WTC11 (cell line): ENCODE measurements around the gene UPK3A. TPM values are rescaled to one million over a fixed set of nuclear protein-coding genes. Genes with fewer than 3 reads are reported as not detected.

Experiments
- ATAC-seq: fragments of 200-7000 bp; cut with Tn5 transposase; 2 replicates; pipeline ENCODE4 v1.10.0; 2021; ENCODE audit warnings: mild to moderate bottlenecking, moderate library complexity
- CTCF ChIA-PET: fragments of 300-600 bp; sonication (Branson Sonifier 250); formaldehyde crosslinking; loops from one replicate; lab custom pipeline; 2021; ENCODE audit warnings: antibody characterized with exemption; lab: Charles Lee
- POLR2A ChIA-PET: fragments of 350-600 bp; sonication (Branson Sonifier 250); formaldehyde crosslinking; loops from one replicate; lab custom pipeline; 2021; ENCODE audit warnings: antibody characterized with exemption; lab: Charles Lee
- DNase-seq: peaks from one replicate; pipeline ENCODE4 v3.0.0; 2021; ENCODE audit warnings: low spot score
- H3K27ac Mint-ChIP-seq: 2 replicates; pipeline ENCODE4 v1.8.0; 2021; ENCODE audit warnings: mixed read lengths
- H3K27me3 Mint-ChIP-seq: 2 replicates; pipeline ENCODE4 v1.8.0; 2021; ENCODE audit warnings: low read depth, mild to moderate bottlenecking, moderate library complexity, mixed read lengths
- H3K36me3 Mint-ChIP-seq: 2 replicates; pipeline ENCODE4 v1.8.0; 2021; ENCODE audit warnings: mixed read lengths
- H3K4me1 Mint-ChIP-seq: 2 replicates; pipeline ENCODE4 v1.8.0; 2022; ENCODE audit warnings: mixed read lengths
- H3K4me3 Mint-ChIP-seq: 2 replicates; pipeline ENCODE4 v1.8.0; 2021; ENCODE audit warnings: mild to moderate bottlenecking, moderate library complexity, mixed read lengths
- H3K9me3 Mint-ChIP-seq: 2 replicates; pipeline ENCODE4 v1.8.0; 2021; ENCODE audit warnings: mixed read lengths
- ATF1 ChIP-seq: sonication (generic); formaldehyde crosslinking; IDR thresholded peaks from 2 replicates; pipeline ENCODE4 v1.8.1; 2023; ENCODE audit warnings: mild to moderate bottlenecking, moderate library complexity, missing genetic modification reagents
- ATF6 ChIP-seq: sonication (generic); formaldehyde crosslinking; IDR thresholded peaks from 2 replicates; pipeline ENCODE4 v1.8.1; 2023; ENCODE audit warnings: mild to moderate bottlenecking, missing genetic modification reagents
- CTCF ChIP-seq: fragments of 200-600 bp; IDR thresholded peaks from 2 replicates; pipeline ENCODE4 v1.8.0; 2022; ENCODE audit warnings: antibody characterized with exemption
- FOXK1 ChIP-seq: sonication (generic); formaldehyde crosslinking; IDR thresholded peaks from 2 replicates; pipeline ENCODE4 v1.8.0; 2022; ENCODE audit warnings: mild to moderate bottlenecking, moderate library complexity, missing genetic modification reagents
- GRHL2 ChIP-seq: fragments of 250-450 bp; sonication (Bioruptor Pico); IDR thresholded peaks from 2 replicates; pipeline ENCODE4 v1.8.0; 2022; ENCODE audit warnings: mild to moderate bottlenecking, moderate library complexity; ENCODE audit not compliant: insufficient replicate concordance, severe bottlenecking
- HMGXB4 ChIP-seq: sonication (generic); formaldehyde crosslinking; IDR thresholded peaks from 2 replicates; pipeline ENCODE4 v1.8.1; 2023; ENCODE audit warnings: mild to moderate bottlenecking, moderate library complexity, missing genetic modification reagents
- KAT7 ChIP-seq: sonication (generic); formaldehyde crosslinking; IDR thresholded peaks from 2 replicates; pipeline ENCODE4 v1.8.1; 2023; ENCODE audit warnings: missing genetic modification reagents, mild to moderate bottlenecking, borderline replicate concordance
- MYBL2 ChIP-seq: sonication (generic); formaldehyde crosslinking; IDR thresholded peaks from 2 replicates; pipeline ENCODE4 v1.8.1; 2023; ENCODE audit warnings: mild to moderate bottlenecking, moderate library complexity, missing genetic modification reagents
- RORB ChIP-seq: fragments of 250-450 bp; sonication (Bioruptor Pico); IDR thresholded peaks from 2 replicates; pipeline ENCODE4 v1.9.0; 2021; ENCODE audit warnings: mild to moderate bottlenecking
- SP1 ChIP-seq: sonication (generic); formaldehyde crosslinking; conservative IDR thresholded peaks from 2 replicates; pipeline ENCODE4 v1.8.1; 2022; ENCODE audit warnings: missing genetic modification reagents
- STAT6 ChIP-seq: sonication (generic); formaldehyde crosslinking; conservative IDR thresholded peaks from 2 replicates; pipeline ENCODE4 v1.8.1; 2023; ENCODE audit warnings: mild to moderate bottlenecking, low read depth, missing genetic modification reagents, moderate library complexity
- ZBTB43 ChIP-seq: sonication (generic); formaldehyde crosslinking; IDR thresholded peaks from 2 replicates; pipeline ENCODE4 v1.8.1; 2023; ENCODE audit warnings: mild to moderate bottlenecking, missing genetic modification reagents
- ZNF232 ChIP-seq: sonication (generic); formaldehyde crosslinking; IDR thresholded peaks from 2 replicates; pipeline ENCODE4 v1.8.0; 2022; ENCODE audit warnings: mild to moderate bottlenecking, missing genetic modification reagents
- ZNF423 ChIP-seq: fragments of 250-450 bp; sonication (Bioruptor Pico); IDR thresholded peaks from 2 replicates; pipeline ENCODE4 v2.1.2; 2022; ENCODE audit warnings: mild to moderate bottlenecking, moderate library complexity
- ZSCAN18 ChIP-seq: fragments of 250-450 bp; sonication (Bioruptor Pico); IDR thresholded peaks from 2 replicates; pipeline ENCODE4 v2.1.2; 2022; ENCODE audit warnings: mild to moderate bottlenecking, moderate library complexity
- total RNA-seq: library from RNA; stranded (reverse); gene quantifications from 3 replicates; pipeline ENCODE4 v1.2.3, GENCODE V29; 2021

The UPK3A gene
- total RNA-seq, 1 experiment from 2014 or later, result 0.37 TPM

GRCh38 chr22:45268958-45269844 lies 15.5 kb upstream of the UPK3A start:
- peak; percentile 91 for DNase-seq
- CTCF ChIA-PET, result interaction anchor here (1.2 to 2.1 kb wide), 4 partner anchors 129 to 448 kb away, joined by 3 to 9 read pairs (median 4); no protein-coding TSS in a partner anchor
- H3K4me3 Mint-ChIP-seq, result peak overlapping the region; percentile 93

GRCh38 chr22:45270095-45271020 lies 14.4 kb upstream of the UPK3A start:
- TF ChIP-seq ZNF232 (CRISPR knock-in tag) (no peak), ZNF423 (CRISPR knock-in tag) (peak; percentile 18; the same call in 1 of the 2 replicates)
- Mint-ChIP-seq H3K4me3 (peak overlapping the region; percentile 80), H3K27me3 (peaks cover 18% of the 10 kb centered on the region), H3K4me1 (peaks cover 18% of the 10 kb centered on the region), H3K36me3 (no peaks in the 10 kb centered on the region), H3K9me3 (no peaks in the 10 kb centered on the region), H3K27ac (no peak overlapping the region)
- ChIA-PET POLR2A (no interaction called here), CTCF (interaction anchor here (1.2 to 2.1 kb wide), 2 partner anchors 61 to 127 kb away, joined by 3 to 9 read pairs; no protein-coding TSS in a partner anchor)
- ATAC-seq (no peak), DNase-seq (no peak)

More at GRCh38 chr22:45268958-45269844, 15.5 kb upstream of the UPK3A start:
- POLR2A ChIA-PET, result no interaction called here
- Mint-ChIP-seq H3K36me3 (no peaks in the 10 kb centered on the region), H3K4me1 (peaks cover 18% of the 10 kb centered on the region), H3K27me3 (peaks cover 18% of the 10 kb centered on the region)
- TF ChIP-seq GRHL2 (CRISPR knock-in tag) (no peak), SP1 (CRISPR knock-in tag) (peak; percentile 65), ATF6 (no peak), CTCF (peak; percentile 96), HMGXB4 (CRISPR knock-in tag) (peak; percentile 37; the same call in 1 of the 2 replicates)
- TF ChIP-seq, all 79 proteins: peak for 3
- Mint-ChIP-seq H3K9me3 (no peaks in the 10 kb centered on the region), H3K27ac (peak overlapping the region; percentile 95)
- ATAC-seq, result peak; percentile 49

- POLR2A ChIA-PET, result no interaction called here
- peaks cover 18% of the 10 kb centered on the region for H3K27me3 Mint-ChIP-seq
- TF ChIP-seq ZBTB43, result no peak
- TF ChIP-seq ATF1 (CRISPR knock-in tag), result no peak
- TF ChIP-seq KAT7 (CRISPR knock-in tag), result no peak
- TF ChIP-seq RORB, result no peak
- no peak for TF ChIP-seq ZSCAN18 (CRISPR knock-in tag)
- TF ChIP-seq FOXK1 (CRISPR knock-in tag), result no peak
- no peak for TF ChIP-seq STAT6 (CRISPR knock-in tag)
- no peak for TF ChIP-seq MYBL2
Measured at GRCh38 chr22:45271667-45272201, 13.0 kb upstream of the UPK3A start.

More at GRCh38 chr22:45271667-45272201, 13.0 kb upstream of the UPK3A start:
- no peak for DNase-seq
- no peaks in the 10 kb centered on the region for H3K9me3 Mint-ChIP-seq
- H3K4me1 Mint-ChIP-seq, result peaks cover 16% of the 10 kb centered on the region
- no peak overlapping the region for H3K27ac Mint-ChIP-seq
- ATAC-seq, result no peak
- CTCF ChIA-PET, result interaction anchor here (0.6 to 1.2 kb wide), 4 partner anchors 62 to 191 kb away, joined by 3 read pairs; no protein-coding TSS in a partner anchor
- no peaks in the 10 kb centered on the region for H3K36me3 Mint-ChIP-seq
- no peak overlapping the region for H3K4me3 Mint-ChIP-seq
